Pancreas (tissue), 10 donors: ENCODE results near the gene DDX39B. TPM values are rescaled to one million over a fixed set of nuclear protein-coding genes. Genes with fewer than 3 reads are reported as not detected.
A peak's percentile ranks its signal among the peaks of the same experiment; 100 is the strongest.

ENCODE experiments used
- ATAC-seq, 4 donors: fragments of 200-7000 bp; cut with Tn5 transposase; one replicate each; pipeline versions ENCODE4 v1.8.0 to v1.9.1; 2020; ENCODE audit warnings: mild to moderate bottlenecking in 4 of 4, moderate library complexity in 4 of 4
- DNase-seq, 6 donors: peaks; one replicate each; pipeline ENCODE4 v3.0.0-alpha.2; 2020
- FAIRE-seq: peaks from 2 replicates; lab custom pipeline; 2012; peaks lifted over from hg19 to GRCh38; lab: Jason Lieb, UNC
- H3K27ac ChIP-seq, 4 donors: fragments of 200-600 bp; sonication (generic); 1 replicate in 3 of 4; 2 replicates in 1 of 4; pipeline versions ENCODE4 v1.5.0 to v1.8.0; 2020
- H3K27me3 ChIP-seq, 4 donors: fragments of 200-600 bp; one replicate each; pipeline ENCODE4 v1.8.0; 2021
- H3K36me3 ChIP-seq, 3 donors: fragments of 200-600 bp; sonication (generic) in 1 of 3; one replicate each; pipeline versions ENCODE4 v1.5.0 to v1.8.0; 2020 to 2021
- H3K4me1 ChIP-seq, 3 donors: fragments of 200-600 bp; one replicate each; pipeline ENCODE4 v1.8.0; 2021
- H3K4me3 ChIP-seq, 4 donors: fragments of 200-600 bp; sonication (generic) in 2 of 4; one replicate each; pipeline versions ENCODE4 v1.5.0 to v1.8.0; 2020 to 2021
- H3K9me3 ChIP-seq, 4 donors: fragments of 200-600 bp; one replicate each; pipeline ENCODE4 v1.8.0; 2021
- WGBS, 2 donors: extraction: QIAGEN DNeasy Blood & Tissue Kit; methylation state at CpG; one replicate each; pipeline ENCODE4 v1.1.7; 2013; 5-methylcytosine and 5-hydroxymethylcytosine counted together
- intact Hi-C, 3 donors: fragments of 100-400 bp; cut with DNase I; formaldehyde crosslinking; loops; one replicate each; pipeline versions ENCODE4 v1.11.1 to v1.14.2; 2022
- polyA plus RNA-seq, 2 donors: library from polyadenylated mRNA; stranded (reverse); fragments of 200-250 nt; gene quantifications; one replicate each; pipeline ENCODE4 v1.2.3, GENCODE V29; 2013
- total RNA-seq, 6 donors: library from RNA; stranded (reverse); fragmentation: NEBNext Ultra II Directional in 4 of 6; extraction: Animal tissue kit (Norgen Biotek cat#: 25700) in 4 of 6; gene quantifications; one replicate each; pipeline versions ENCODE4 v1.2.1 to v1.2.4, GENCODE V29; 2021 to 2023
- TF ChIP-seq, protein P1 (sequence below), 4 donors: fragments of 200-600 bp; sonication (generic) in 3 of 4; IDR thresholded peaks; one replicate each; pipeline versions ENCODE4 v1.5.0 to v1.8.0; 2021; ENCODE audit warnings: antibody characterized with exemption in 4 of 4
- donor health status: healthy with polysubstance abuse.
- donor health status: DM: no; HTN: no; CAD: no; lungs with moderate emphysema.
- donor health status: DM: no; HTN: no; CAD: no.
- donor health status: control.
- donor health status: control.
- donor health status: Bipolar disorder and iron deficiency.
- donor health status: DM: yes; HTN: yes; CAD: no.
- donor health status: DM: no; HTN: no; CAD: no.
- donor health status: DM: no; HTN: no; CAD: no.
- donor health status: DM: yes; HTN: yes; CAD: no.

DDX39B gene
- total and polyA plus RNA-seq, 8 donors = 134 to 669 (median 180) TPM

DNA sequence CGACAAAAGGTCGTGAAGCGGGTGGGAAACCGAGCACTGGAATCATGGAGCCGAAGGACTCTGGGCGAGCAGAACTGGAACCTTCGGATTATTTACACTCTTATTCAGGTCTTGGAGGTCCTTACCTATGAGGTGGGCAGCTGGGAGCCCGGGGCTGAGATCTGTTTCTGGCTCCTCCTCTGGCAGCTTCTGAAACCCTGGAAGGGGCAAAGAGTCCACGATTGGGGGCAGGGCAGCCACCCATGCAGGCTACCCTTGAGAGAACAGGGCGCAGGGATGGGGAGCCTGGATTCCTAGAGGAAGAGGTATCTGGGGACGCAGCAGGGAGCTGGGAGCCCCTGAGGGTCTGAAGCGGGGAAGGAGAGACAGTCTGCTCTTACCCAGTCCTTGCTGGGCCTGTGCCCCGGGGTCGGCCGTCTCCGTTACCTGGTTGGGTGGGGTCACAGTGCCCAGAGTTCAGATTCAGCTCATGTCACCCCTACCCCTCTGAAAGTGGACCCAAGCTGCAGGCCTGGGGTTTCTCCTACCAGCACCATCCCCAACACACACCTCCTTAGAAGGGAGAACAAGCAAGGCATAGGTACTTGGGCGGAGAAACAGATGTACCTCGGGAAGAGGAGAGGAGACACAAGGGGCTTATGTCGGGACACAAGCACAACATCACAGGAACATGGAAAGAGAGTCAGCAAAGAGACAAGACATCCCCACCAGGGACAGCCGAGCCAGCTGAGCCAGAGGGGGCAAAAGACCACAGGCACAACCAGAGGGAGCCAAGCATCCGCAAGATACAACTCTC, 39.8 kb upstream of the DDX39B start:
- WGBS, 2 donors = 23 to 27% methylated on average over 21 of the region's 21 CpGs
- intact Hi-C loops = no loop called here
- peak; percentile 6 to 46 (median 31) for ATAC-seq
- peak overlapping the region in 2 of 4 donors; percentile 49 to 69 for H3K27ac ChIP-seq
- peaks cover 0 to 14% (median 12%) of the 10 kb centered on the region in 3 donors for H3K4me1 ChIP-seq
- TF ChIP-seq, protein P1, sequence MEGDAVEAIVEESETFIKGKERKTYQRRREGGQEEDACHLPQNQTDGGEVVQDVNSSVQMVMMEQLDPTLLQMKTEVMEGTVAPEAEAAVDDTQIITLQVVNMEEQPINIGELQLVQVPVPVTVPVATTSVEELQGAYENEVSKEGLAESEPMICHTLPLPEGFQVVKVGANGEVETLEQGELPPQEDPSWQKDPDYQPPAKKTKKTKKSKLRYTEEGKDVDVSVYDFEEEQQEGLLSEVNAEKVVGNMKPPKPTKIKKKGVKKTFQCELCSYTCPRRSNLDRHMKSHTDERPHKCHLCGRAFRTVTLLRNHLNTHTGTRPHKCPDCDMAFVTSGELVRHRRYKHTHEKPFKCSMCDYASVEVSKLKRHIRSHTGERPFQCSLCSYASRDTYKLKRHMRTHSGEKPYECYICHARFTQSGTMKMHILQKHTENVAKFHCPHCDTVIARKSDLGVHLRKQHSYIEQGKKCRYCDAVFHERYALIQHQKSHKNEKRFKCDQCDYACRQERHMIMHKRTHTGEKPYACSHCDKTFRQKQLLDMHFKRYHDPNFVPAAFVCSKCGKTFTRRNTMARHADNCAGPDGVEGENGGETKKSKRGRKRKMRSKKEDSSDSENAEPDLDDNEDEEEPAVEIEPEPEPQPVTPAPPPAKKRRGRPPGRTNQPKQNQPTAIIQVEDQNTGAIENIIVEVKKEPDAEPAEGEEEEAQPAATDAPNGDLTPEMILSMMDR (IDR thresholded peaks at IDR 0.05) = no peak
- peak overlapping the region; percentile 41 to 80 (median 74) for H3K4me3 ChIP-seq
- DNase-seq = peak in 1 of 6 donors; percentile 64
- no peak for FAIRE-seq
- no peaks in the 10 kb centered on the region for H3K27me3 ChIP-seq
- H3K9me3 ChIP-seq = no peaks in the 10 kb centered on the region
- H3K36me3 ChIP-seq = no peaks in the 10 kb centered on the region

DNA sequence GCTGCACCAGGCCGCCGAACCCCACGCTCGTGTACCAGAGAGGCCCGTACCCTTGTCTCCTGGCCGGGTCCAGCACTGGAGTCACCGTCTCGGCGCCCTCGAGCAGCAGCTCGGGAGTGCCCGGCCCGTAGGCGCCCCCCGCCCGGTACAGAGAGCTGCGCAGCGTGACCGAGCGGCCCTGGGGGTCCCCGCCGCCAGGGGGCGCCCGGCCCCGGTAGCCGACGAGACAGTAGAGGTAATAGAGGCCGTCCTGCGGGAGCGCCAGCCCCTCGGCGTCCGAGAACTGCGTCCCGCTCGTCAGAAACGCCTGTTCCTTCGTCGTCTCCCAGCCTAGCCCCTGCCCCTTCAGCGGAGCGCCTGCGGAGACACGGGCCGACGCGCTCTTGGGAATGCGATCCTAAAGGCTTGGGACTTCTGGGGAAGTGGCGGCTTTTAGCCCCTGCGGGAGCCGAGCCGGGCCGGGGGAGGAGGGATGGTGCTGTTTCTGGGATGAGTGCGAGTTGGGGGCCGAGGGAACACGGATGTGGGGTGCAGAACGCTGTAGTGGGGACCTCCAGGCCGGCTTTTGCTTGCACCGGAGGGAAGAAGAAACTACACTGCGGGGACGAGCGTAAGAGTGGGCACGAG, 39.1 kb upstream of the DDX39B start:
- DNase-seq = peak; percentile 81 to 97 (median 87)
- Histone ChIP-seq H3K36me3 (no peaks in the 10 kb centered on the region), H3K27me3 (no peaks in the 10 kb centered on the region), H3K9me3 (no peaks in the 10 kb centered on the region), H3K4me1 (peaks cover 0 to 14% (median 12%) of the 10 kb centered on the region in 3 donors), H3K27ac (peak overlapping the region in 2 of 4 donors; percentile 49 to 69), H3K4me3 (peak overlapping the region; percentile 41 to 80 (median 74))
- intact Hi-C loops = no loop called here
- TF ChIP-seq, protein P1 (IDR thresholded peaks at IDR 0.05) = peak; percentile 94 to 99 (median 98)
- 0% methylated on average over 59 to 62 of the region's 62 CpGs for WGBS, 2 donors
- ATAC-seq = peak; percentile 95 to 98 (median 96)
- no peak for FAIRE-seq

DNA sequence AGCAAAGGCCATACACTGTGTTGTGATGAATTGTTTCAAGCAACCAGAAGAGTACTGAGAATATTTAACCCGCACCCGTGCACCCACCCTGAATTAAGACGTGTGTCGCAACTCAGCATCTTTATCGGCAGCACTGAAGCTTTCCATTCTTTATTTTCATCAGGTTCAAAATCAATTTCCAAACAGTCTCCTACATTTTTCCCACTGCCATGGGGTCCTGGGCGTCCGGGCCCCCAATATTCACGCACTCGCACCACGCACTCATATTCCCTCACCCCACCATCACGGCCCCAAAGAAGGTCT, 38.6 kb upstream of the DDX39B start:
- Histone ChIP-seq H3K9me3 (no peaks in the 10 kb centered on the region), H3K27me3 (no peaks in the 10 kb centered on the region), H3K4me3 (peak overlapping the region; percentile 41 to 80 (median 74)), H3K36me3 (no peaks in the 10 kb centered on the region), H3K27ac (peak overlapping the region in 1 of 4 donors; percentile 69), H3K4me1 (peaks cover 0 to 14% (median 12%) of the 10 kb centered on the region in 3 donors)
- ATAC-seq (no peak), DNase-seq (no peak), FAIRE-seq (no peak)
- TF ChIP-seq, protein P1 (IDR thresholded peaks at IDR 0.05) = no peak
- WGBS, 2 donors = 32 to 37% methylated on average over 11 of the region's 11 CpGs
- intact Hi-C loops = no loop called here

DNA sequence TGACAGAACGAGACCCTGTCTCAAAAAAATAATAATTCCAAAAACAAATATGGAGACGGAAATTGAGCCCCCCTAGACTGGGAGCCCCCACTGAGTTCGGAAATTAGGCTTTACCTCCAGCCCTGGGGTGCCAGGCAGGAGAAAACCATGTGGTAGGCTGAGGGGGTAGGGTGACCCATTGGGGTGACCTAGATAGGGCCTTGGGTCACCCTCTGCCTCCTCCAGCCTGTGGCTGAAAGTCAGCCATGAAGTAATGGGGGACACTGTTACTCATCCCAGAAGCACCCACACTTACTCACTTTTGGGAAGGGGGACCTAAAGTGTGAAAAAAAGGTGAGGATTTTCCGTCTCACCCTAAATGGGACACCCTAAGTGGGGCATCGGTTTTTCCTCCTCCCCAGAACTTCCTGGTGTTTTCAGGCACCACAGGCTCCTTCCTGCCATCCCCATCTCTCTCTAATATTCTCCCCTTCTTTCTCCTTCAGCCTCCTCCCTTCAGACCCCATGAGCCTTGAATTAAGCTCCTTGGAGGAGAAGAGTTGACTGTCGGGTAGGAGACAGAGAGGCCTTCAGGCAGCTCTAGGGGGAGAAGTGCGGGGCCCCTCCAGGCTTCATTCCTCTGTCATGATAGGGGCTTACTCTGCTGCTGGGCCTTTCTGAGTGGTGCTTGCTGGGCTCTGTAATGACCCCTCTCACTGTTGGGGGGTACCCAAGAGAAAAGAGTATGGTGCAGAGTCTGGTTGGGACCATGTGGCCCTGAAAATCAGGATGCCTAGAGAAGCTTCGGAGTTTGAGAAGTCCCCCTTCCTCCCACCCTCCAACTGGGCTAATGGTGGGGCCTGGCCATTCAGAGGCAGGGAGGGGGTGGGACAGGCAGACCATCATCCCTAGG, 38.0 kb upstream of the DDX39B start:
- Histone ChIP-seq H3K27ac (no peak overlapping the region), H3K9me3 (no peaks in the 10 kb centered on the region), H3K36me3 (no peaks in the 10 kb centered on the region), H3K4me1 (peaks cover 0 to 14% (median 12%) of the 10 kb centered on the region in 3 donors), H3K27me3 (no peaks in the 10 kb centered on the region), H3K4me3 (peak overlapping the region in 1 of 4 donors; percentile 72)
- no peak for DNase-seq
- no peak for ATAC-seq
- no peak for FAIRE-seq
- intact Hi-C loops = no loop called here
- TF ChIP-seq, protein P1 (IDR thresholded peaks at IDR 0.05) = no peak
- WGBS, 2 donors = 90 to 95% methylated on average over 8 of the region's 8 CpGs
